Activated CD4-positive, alpha-beta T cell treated with anti-CD3 and anti-CD28 coated beads, Interleukin-2, amount 50 U/mL, for 16 hours (primary cell): ENCODE data around the gene PLEKHH2.
"Not testable (repeated sequence)": the region's sequence is repeated elsewhere in the genome, so short reads cannot be mapped to it uniquely, and the experiment has no call there.

Experiments used
- DNase-seq: peaks from one replicate; pipeline ENCODE4 v3.0.0-alpha.2; 2020

PLEKHH2 gene

GRCh38 chr2:43637030-43637803 is at the start of gene PLEKHH2:
PLEKHH2 (plus strand) TSS chr2:43637260; CDS start chr2:43644674, 7,414 bp downstream.
- peak; percentile 88 for DNase-seq

DNA sequence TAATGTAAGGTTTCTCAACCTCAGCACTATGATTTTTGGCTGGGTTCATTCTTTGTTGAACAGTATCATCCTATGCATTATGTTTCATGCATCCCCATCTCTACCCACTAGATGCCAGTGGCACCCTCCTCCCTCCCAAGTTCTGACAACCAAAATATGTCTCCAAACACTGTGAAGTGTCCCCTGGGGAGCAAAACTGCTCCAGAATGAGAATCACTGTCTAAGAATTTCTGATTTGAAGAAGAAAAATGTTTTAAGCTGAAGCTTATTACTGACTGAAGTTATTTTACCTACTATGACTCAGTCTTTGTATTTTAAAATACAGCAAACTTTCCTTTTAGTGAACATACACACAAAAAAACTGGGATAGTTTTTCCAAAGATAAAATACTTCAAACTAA is 44.6 kb upstream of the PLEKHH2 start:
- DNase-seq = no peak

DNA sequence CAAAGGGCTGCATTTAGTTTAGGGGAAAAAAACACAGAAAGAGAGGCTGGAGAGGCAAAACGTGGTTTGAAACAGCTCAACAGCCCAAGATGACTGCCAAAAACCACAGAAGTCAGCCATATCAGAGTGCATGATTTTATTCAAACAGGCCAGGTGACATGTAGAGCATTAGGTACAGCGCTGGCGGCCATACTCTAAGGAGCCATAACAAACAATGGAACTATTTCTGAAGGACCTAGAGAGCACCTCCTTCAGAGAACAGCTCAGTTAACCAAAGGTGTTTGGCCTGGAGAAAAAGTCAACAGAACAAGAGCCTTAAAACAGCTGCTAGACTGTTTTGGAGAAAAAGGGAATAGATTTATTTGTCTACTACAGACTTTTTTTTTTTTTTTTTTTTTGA is 43.8 kb upstream of the PLEKHH2 start:
- DNase-seq = no peak

DNA sequence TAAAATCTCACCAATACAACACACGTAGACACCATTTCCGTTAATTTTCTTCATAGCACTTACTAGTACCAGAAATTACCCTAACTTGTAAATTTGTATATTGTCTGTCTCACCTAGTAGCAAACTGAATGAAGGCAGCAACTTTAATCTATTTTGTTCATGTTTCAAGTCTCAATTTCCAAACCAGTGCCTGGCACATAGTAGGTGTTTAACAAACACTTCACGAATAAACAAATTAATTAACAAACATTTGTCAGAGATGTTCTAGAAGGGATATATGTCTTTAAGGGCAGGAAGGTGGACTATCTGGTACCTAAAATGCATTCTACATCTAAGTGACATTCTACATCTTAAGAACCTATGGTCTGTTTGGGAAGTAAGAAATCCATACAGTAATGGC is 42.2 kb upstream of the PLEKHH2 start:
- DNase-seq = no peak

DNA sequence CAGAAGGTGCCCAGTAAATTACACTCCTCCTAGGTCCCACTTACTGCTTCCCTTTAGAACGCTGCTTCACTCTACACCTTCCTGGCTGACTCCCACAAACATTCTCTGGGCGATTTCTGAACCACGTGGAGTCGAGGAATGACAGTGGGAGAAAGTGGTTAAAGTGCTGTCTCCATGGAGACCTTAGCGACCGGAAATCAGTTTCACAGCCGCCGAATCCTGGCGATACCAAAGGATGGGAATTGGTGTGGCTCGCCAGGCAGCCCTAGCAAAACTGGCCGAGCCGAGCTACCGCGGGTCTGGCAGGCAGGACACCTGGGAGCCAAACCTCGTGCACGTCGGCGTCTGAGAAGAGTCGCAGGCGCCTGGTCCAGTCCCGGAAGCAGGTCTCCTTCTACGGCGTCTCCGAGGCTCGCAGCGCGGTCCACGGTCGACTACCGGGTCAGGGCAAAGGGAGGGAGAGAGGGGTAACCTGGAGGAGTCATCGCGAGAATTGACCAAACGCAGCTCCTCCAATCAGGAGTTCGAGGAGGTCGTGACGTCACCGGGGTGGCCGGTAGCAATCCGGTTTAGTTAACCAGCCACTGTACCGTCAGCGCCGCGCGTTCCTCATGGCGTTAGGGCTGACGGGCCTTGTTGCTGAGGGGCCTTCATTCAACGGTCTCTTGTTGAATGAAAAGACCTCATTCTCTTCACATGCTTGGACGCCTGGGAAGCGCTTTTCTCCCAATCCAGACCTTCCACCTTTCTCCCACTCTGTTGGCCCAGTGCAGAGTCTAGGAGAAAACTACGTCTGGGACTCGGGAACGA is 41.3 kb upstream of the PLEKHH2 start, which contains the start of gene THADA:
Gene THADA (minus strand): TSS at position 436 of the 810 bp plus-strand sequence. CDS start 3,646 bp downstream, outside the sequence.
- DNase-seq = peak; percentile 99

- DNase-seq = not testable (repeated sequence)
These were observed 36.5 kb upstream of the PLEKHH2 start for GRCh38 chr2:43600596-43600995.

GRCh38 chr2:43604674-43605073 is 32.4 kb upstream of the PLEKHH2 start:
- DNase-seq = no peak

- DNase-seq = peak; percentile 51
These were observed 31.9 kb upstream of the PLEKHH2 start for GRCh38 chr2:43605079-43605655.

- DNase-seq = no peak
These were observed 31.2 kb upstream of the PLEKHH2 start for GRCh38 chr2:43605851-43606250.

- peak; percentile 56 for DNase-seq
These were observed 27.7 kb upstream of the PLEKHH2 start for GRCh38 chr2:43609290-43609918.

DNA sequence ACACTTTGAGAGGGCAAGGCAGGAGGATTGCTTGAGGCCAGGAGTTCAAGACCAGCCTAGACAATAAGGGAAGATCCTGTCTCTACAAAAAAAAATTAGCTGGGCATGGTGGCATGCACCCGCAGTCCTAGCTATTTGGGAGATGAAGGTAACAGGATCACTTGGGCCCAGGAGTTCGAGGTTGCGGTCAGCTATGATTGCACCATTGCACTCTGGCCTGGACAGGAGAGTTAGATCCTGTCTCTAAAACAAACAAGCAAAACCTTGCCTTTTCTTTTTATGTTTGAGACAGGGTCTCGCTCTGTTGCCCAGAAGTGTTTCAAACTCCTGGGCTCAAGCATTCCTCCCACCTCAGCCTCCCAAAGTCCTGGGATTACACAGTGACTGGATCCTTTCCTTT is 26.7 kb upstream of the PLEKHH2 start:
- no peak for DNase-seq

- peak; percentile 76 for DNase-seq
These were observed 24.8 kb upstream of the PLEKHH2 start for GRCh38 chr2:43611987-43612894.

DNA sequence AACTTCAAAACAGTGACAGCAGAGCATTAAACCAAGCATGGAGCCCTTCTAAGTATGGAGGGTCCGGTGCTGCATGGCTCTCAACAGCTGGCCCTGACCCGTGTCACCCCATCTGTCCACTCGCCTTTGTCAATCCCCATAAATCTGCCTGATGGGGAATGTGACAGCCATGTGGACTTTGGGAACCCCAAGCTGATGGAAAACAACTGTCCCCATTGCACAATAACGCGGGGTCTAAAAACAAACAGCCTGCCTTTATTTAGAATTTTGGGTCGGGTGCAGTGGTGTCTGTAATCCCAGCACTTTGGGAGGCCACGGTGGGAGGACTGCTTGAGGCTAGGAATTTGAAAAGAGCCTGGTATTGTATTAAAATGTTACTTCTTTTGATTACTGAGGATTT is 24.1 kb upstream of the PLEKHH2 start:
- DNase-seq = no peak

- DNase-seq = no peak
These were observed 19.9 kb upstream of the PLEKHH2 start for GRCh38 chr2:43616967-43617680.

- DNase-seq = no peak
These were observed 17.5 kb upstream of the PLEKHH2 start for GRCh38 chr2:43619511-43619910.

GRCh38 chr2:43622931-43623451 is 14.1 kb upstream of the PLEKHH2 start:
- DNase-seq = no peak

DNA sequence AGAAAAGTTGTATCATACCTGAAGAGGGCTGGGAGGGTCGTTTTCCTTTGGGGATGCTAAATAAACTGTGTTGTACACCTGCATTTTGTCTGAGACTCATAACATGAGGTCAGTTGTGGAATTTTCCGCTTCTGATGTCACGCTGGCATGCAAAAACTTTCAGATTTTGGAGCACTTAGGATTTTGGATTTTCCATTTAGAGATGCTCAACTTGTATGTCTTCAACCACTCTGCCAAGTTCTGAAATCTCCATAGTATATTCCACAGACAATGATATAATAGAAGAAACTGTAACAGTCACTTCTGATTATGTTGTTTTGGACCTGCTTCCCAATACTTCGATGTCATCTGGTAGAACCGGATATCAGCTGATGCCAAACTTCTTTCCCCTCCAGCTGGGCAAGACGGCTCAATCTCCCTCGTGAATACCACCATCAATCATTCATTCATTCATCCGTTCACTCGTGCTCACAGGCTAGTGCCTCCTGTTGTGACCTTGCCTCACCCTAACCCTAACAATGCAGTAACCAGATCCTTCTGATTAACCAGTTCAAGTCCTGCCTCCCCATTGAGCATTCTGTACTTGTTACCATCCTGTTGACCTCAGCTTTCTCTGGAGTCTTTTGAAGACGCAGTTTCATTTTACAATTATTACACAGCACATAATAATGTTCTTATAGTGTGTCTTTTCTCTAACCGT is 5.3 kb upstream of the PLEKHH2 start:
- no peak for DNase-seq

DNA sequence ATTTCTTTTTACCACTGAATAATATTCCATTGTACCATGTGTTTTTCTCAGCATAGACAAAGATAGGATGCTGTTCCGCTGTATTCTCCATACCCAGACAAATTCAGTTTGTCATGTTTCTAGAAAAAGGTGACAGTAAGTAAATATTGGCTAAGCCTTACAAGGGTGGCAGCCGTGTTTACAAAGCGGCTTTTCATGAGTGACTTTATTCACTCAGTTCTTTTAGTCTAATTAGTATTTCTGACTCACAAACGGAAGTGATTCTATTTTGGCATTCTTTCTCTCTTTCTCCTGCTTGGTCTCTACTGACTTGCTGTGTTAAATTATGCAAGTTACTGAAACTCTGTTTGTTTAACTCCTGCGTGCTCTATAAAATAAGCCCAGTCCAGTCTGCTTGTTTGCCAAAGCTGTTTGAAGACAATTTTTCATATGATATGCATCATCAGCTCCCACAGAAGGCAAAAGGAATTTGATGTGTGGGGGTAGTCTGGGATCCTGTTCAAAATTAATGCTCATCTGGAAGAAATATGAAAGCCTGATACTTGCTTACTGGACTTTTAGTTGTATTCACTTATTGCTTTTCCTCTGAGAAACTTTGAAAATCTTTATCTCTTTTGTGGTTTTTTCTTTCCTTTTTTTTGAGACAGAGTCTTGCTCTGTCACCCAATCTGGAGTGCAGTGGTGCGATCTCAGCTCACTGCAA is 2.3 kb upstream of the PLEKHH2 start:
- no peak for DNase-seq

DNA sequence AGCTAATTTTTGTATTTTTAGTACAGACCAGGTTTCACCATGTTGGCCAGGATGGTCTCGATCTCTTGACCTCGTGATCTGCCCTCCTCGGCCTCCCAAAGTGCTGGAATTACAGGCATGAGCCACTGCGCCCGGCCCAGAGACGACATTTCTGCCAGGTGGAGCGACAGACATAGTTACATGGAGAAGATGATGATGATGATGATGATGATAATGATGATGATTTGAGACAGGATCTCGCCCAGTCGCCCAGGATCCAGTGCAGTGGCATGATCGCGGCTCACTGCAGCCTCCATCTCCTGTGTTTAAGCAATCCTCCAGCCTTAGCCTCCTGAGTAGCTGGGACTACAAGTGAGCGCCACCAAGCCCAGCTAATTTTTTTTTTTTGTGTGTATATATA is 907 bp upstream of the PLEKHH2 start:
- not testable (repeated sequence) for DNase-seq

- no peak for DNase-seq
These were observed 439 bp upstream of the PLEKHH2 start for GRCh38 chr2:43636621-43637020.
